PC-9 (cell line): Measurements from ENCODE around the gene TRABD. TPM values are rescaled to one million over a fixed set of nuclear protein-coding genes. Genes with fewer than 3 reads are reported as not detected.

ENCODE experiments used
- BruUV-seq: library from RNA; stranded (reverse); fragments of 400-500 nt; replicated peaks from 2 replicates; lab custom pipeline; 2021; lab: Mats Ljungman, UMichigan
- CTCF ChIA-PET: fragments of 300-600 bp; sonication (Branson Sonifier 250); formaldehyde crosslinking; loops from one replicate; lab custom pipeline; 2022; ENCODE audit warnings: antibody characterized with exemption; lab: Charles Lee
- POLR2A ChIA-PET: fragments of 300-600 bp; sonication (Branson Sonifier 250); formaldehyde crosslinking; loops from one replicate; lab custom pipeline; 2022; ENCODE audit warnings: antibody characterized with exemption; ENCODE audit not compliant: unreplicated experiment; lab: Charles Lee
- DNase-seq, 2 experiments: peaks; one replicate each; pipeline versions ENCODE4 v3.0.0 to v3.0.0-alpha.2; 2015 to 2022; ENCODE audit warnings: mixed read lengths in 1 of 2
- H2AFZ ChIP-seq: fragments of 200-600 bp; sonication (generic); 2 replicates; pipeline ENCODE4 v1.8.1; 2017; ENCODE audit warnings: antibody characterized with exemption
- H3F3A ChIP-seq: fragments of 200-600 bp; sonication (generic); 2 replicates; pipeline ENCODE4 v1.8.1; 2017; ENCODE audit warnings: antibody characterized with exemption, mild to moderate bottlenecking, low read depth; ENCODE audit not compliant: insufficient read depth
- H3K27ac ChIP-seq: fragments of 200-600 bp; sonication (generic); 2 replicates; pipeline ENCODE4 v1.6.1; 2016; ENCODE audit warnings: mixed run types
- H3K27me3 ChIP-seq: fragments of 200-600 bp; sonication (generic); 2 replicates; pipeline ENCODE4 v1.6.1; 2016; ENCODE audit warnings: low read depth, mixed run types; ENCODE audit not compliant: insufficient read depth
- H3K36me3 ChIP-seq: fragments of 200-600 bp; sonication (generic); 2 replicates; pipeline ENCODE4 v1.6.1; 2016; ENCODE audit warnings: low read depth, mixed run types
- H3K4me1 ChIP-seq: fragments of 200-600 bp; sonication (generic); replicated peaks from 2 replicates; pipeline ENCODE4 v1.6.1; 2016; ENCODE audit warnings: mixed run types; ENCODE audit not compliant: insufficient read depth
- H3K4me2 ChIP-seq: fragments of 200-600 bp; sonication (generic); 2 replicates; pipeline ENCODE4 v1.6.1; 2017; ENCODE audit warnings: mixed run types
- H3K4me3 ChIP-seq: fragments of 200-600 bp; sonication (generic); 2 replicates; pipeline ENCODE4 v1.6.1; 2016; ENCODE audit warnings: mixed run types
- H3K79me2 ChIP-seq: fragments of 200-600 bp; sonication (generic); 2 replicates; pipeline ENCODE4 v1.6.1; 2017; ENCODE audit warnings: low read depth, mixed run types
- H3K9me2 ChIP-seq: fragments of 200-600 bp; sonication (generic); 2 replicates; pipeline ENCODE4 v1.8.1; 2017; ENCODE audit warnings: mild to moderate bottlenecking; ENCODE audit not compliant: insufficient read depth
- H3K9me3 ChIP-seq: fragments of 200-600 bp; sonication (generic); 2 replicates; pipeline ENCODE4 v1.8.1; 2016; ENCODE audit warnings: low read depth; ENCODE audit not compliant: insufficient read depth
- H4K20me1 ChIP-seq: fragments of 200-600 bp; sonication (generic); 2 replicates; pipeline ENCODE4 v1.8.1; 2017; ENCODE audit not compliant: insufficient read depth
- EZH2 ChIP-seq: fragments of 200-600 bp; sonication (generic); IDR thresholded peaks from 2 replicates; pipeline ENCODE4 v1.8.0; 2017; ENCODE audit warnings: antibody characterized with exemption, low read depth
- intact Hi-C: fragments of 100-400 bp; cut with micrococcal nuclease; formaldehyde crosslinking; loops from one replicate; pipeline ENCODE4 v1.10.0; 2022; ENCODE audit not compliant: unreplicated experiment
- total RNA-seq: library from RNA; stranded (reverse); gene quantifications from 2 replicates; pipeline ENCODE4 v1.2.3, GENCODE V29; 2021
- TF ChIP-seq, protein P1 (sequence below): fragments of 200-600 bp; sonication (generic); conservative IDR thresholded peaks from 2 replicates; pipeline ENCODE4 v1.6.1; 2017; ENCODE audit warnings: mixed run types, antibody characterized with exemption, mild to moderate bottlenecking, moderate library complexity

TRABD gene
- total RNA-seq, 1 experiment from 2014 or later = 68.2 TPM

DNA sequence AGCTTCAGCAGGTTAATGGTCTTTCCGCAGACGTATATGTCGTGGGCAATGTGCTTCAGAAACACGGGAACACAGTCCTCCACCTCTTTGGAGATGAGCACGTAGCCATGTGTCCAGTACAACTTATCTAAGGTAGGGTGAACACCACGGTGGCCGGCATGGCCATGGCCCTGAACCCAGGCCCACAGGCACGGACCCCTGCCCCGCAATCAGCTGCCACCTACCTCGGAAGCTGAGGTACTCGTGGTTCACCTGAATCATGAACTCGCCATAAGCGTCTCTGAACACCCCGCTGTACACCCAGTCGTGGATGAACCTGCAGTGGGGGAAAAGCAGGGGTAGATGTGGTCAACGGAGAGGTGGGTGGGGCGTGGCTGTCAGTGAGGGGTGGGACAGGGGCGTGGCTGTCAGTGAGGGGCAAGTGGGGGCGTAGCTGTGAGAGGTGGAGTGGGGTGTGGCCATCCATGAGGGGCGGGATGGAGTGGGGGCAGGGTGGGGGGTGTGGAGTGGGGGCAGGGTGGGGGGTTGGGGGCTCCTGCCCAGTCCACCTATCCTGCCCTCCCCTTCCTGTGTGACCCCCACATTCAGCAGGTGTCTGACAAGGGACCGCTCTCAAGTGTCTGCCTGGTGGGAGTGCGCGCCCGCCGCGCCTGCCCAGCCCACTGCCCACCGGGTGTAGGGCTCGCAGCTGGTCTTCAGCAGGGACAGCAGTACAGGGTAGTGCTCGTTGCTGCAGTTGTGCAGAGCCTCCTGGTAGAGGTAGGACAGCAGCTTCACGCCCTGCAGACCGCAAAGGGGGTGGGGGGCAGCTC lies 40.6 kb downstream of the TRABD start:
- no peak overlapping the region for H3K4me2 ChIP-seq
- H3F3A ChIP-seq = no peaks in the 10 kb centered on the region; the same call in 1 of the 2 replicates
- H3K4me3 ChIP-seq = no peak overlapping the region
- H3K27me3 ChIP-seq = no peaks in the 10 kb centered on the region
- H3K27ac ChIP-seq = no peak overlapping the region
- no peaks in the 10 kb centered on the region for H3K79me2 ChIP-seq
- no peak overlapping the region for H2AFZ ChIP-seq
- H4K20me1 ChIP-seq = peaks cover 52% of the 10 kb centered on the region
- no peaks in the 10 kb centered on the region for H3K9me3 ChIP-seq
- no peak for DNase-seq
- H3K9me2 ChIP-seq = no peaks in the 10 kb centered on the region
- H3K4me1 ChIP-seq = no peaks in the 10 kb centered on the region
- TF ChIP-seq, protein P1, sequence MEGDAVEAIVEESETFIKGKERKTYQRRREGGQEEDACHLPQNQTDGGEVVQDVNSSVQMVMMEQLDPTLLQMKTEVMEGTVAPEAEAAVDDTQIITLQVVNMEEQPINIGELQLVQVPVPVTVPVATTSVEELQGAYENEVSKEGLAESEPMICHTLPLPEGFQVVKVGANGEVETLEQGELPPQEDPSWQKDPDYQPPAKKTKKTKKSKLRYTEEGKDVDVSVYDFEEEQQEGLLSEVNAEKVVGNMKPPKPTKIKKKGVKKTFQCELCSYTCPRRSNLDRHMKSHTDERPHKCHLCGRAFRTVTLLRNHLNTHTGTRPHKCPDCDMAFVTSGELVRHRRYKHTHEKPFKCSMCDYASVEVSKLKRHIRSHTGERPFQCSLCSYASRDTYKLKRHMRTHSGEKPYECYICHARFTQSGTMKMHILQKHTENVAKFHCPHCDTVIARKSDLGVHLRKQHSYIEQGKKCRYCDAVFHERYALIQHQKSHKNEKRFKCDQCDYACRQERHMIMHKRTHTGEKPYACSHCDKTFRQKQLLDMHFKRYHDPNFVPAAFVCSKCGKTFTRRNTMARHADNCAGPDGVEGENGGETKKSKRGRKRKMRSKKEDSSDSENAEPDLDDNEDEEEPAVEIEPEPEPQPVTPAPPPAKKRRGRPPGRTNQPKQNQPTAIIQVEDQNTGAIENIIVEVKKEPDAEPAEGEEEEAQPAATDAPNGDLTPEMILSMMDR = no peak
- TF ChIP-seq EZH2 = no peak
- CTCF ChIA-PET = no interaction called here
- POLR2A ChIA-PET = no interaction called here
- intact Hi-C loops = no loop called here
- BruUV-seq = no TSS peak
- peaks cover 14% of the 10 kb centered on the region for H3K36me3 ChIP-seq

- ChIA-PET POLR2A (no interaction called here), CTCF (interaction anchor here (0.6 kb wide), 1 partner anchor 299 kb away, joined by 10 read pairs; the partner anchor contains the start of gene SCO2)
- H3K36me3 ChIP-seq = peaks cover 13% of the 10 kb centered on the region
- H3K79me2 ChIP-seq = no peaks in the 10 kb centered on the region
- DNase-seq = no peak
- H3F3A ChIP-seq = no peaks in the 10 kb centered on the region; the same call in 1 of the 2 replicates
- H3K27ac ChIP-seq = no peak overlapping the region
- no peaks in the 10 kb centered on the region for H3K27me3 ChIP-seq
- TF ChIP-seq EZH2 = no peak
- TF ChIP-seq, protein P1 = no peak
- peaks cover 49% of the 10 kb centered on the region for H4K20me1 ChIP-seq
- no peak overlapping the region for H3K4me3 ChIP-seq
- H3K4me2 ChIP-seq = no peak overlapping the region
- no peaks in the 10 kb centered on the region for H3K9me2 ChIP-seq
- no peak overlapping the region for H2AFZ ChIP-seq
- intact Hi-C loops = no loop called here
- H3K9me3 ChIP-seq = no peaks in the 10 kb centered on the region
- no peaks in the 10 kb centered on the region for H3K4me1 ChIP-seq
- BruUV-seq = no TSS peak
These were observed 41.1 kb downstream of the TRABD start for GRCh38 chr22:50226875-50227165.

GRCh38 chr22:50227579-50228215 lies 42.0 kb downstream of the TRABD start:
- intact Hi-C loops = no loop called here

More at GRCh38 chr22:50227579-50228215, 42.0 kb downstream of the TRABD start:
- Histone ChIP-seq H3K27me3 (no peaks in the 10 kb centered on the region), H3K4me2 (no peak overlapping the region), H3K79me2 (no peaks in the 10 kb centered on the region), H4K20me1 (peaks cover 40% of the 10 kb centered on the region), H3F3A (no peaks in the 10 kb centered on the region; the same call in 1 of the 2 replicates), H3K4me1 (no peaks in the 10 kb centered on the region), H3K9me2 (no peaks in the 10 kb centered on the region), H3K4me3 (no peak overlapping the region), H3K9me3 (no peaks in the 10 kb centered on the region), H2AFZ (no peak overlapping the region), H3K36me3 (peaks cover 13% of the 10 kb centered on the region), H3K27ac (no peak overlapping the region)
- DNase-seq = no peak
- POLR2A ChIA-PET = interaction anchor here (0.5 kb wide), 1 partner anchor 224 kb away, joined by 3 read pairs; no protein-coding TSS in a partner anchor
- no TSS peak for BruUV-seq
- TF ChIP-seq, protein P1 = no peak
- TF ChIP-seq EZH2 = no peak
- CTCF ChIA-PET = interaction anchor here (0.6 kb wide), 1 partner anchor 298 kb away, joined by 10 read pairs; the partner anchor contains the start of gene SCO2
